Fibroblast of the aortic adventitia (primary cell): ENCODE data around the gene WDR27. TPM values are rescaled to one million over a fixed set of nuclear protein-coding genes. Genes with fewer than 3 reads are reported as not detected.
"Not testable (repeated sequence)": the region's sequence is repeated elsewhere in the genome, so short reads cannot be mapped to it uniquely, and the experiment has no call there.

ENCODE experiments used
- DNase-seq: peaks from one replicate; pipeline ENCODE4 v3.0.0-alpha.2; 2010; ENCODE audit warnings: low read depth
- H3K4me3 ChIP-seq: 2 replicates; pipeline ENCODE4 v1.5.1; 2011; ENCODE audit warnings: low read depth, mild to moderate bottlenecking, control low read depth, low read length, moderate library complexity
- total RNA-seq: library from RNA; depleted of rRNA; stranded (reverse); fragments of >200 nt; gene quantifications from 2 replicates; pipeline ENCODE4 v1.2.3, GENCODE V29; 2012; ENCODE audit warnings: low replicate concordance
- TF ChIP-seq, protein P1 (sequence below): IDR thresholded peaks from 2 replicates; pipeline ENCODE4 v1.5.1; 2011; ENCODE audit warnings: mild to moderate bottlenecking, low read length, control low read depth, inconsistent platforms; ENCODE audit not compliant: insufficient read depth

The WDR27 gene
- total RNA-seq, 1 donor, result 19.9 TPM

DNA sequence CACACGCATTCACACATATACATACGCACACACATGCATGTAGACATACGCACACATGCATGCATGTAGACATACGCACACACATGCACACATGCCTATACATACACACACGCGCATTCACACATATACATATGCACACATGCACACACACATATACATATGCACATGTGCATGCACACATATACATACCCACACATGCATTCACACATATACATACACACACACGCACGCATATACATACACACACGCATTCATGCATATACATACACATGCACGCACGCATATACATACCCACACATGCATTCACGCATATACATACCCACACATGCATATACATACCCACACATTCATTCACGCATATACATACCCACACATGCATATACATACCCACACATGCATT, 80.5 kb downstream of the WDR27 start:
- no peak for DNase-seq
- no peak overlapping the region for H3K4me3 ChIP-seq
- TF ChIP-seq, protein P1, sequence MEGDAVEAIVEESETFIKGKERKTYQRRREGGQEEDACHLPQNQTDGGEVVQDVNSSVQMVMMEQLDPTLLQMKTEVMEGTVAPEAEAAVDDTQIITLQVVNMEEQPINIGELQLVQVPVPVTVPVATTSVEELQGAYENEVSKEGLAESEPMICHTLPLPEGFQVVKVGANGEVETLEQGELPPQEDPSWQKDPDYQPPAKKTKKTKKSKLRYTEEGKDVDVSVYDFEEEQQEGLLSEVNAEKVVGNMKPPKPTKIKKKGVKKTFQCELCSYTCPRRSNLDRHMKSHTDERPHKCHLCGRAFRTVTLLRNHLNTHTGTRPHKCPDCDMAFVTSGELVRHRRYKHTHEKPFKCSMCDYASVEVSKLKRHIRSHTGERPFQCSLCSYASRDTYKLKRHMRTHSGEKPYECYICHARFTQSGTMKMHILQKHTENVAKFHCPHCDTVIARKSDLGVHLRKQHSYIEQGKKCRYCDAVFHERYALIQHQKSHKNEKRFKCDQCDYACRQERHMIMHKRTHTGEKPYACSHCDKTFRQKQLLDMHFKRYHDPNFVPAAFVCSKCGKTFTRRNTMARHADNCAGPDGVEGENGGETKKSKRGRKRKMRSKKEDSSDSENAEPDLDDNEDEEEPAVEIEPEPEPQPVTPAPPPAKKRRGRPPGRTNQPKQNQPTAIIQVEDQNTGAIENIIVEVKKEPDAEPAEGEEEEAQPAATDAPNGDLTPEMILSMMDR, result no peak

DNA sequence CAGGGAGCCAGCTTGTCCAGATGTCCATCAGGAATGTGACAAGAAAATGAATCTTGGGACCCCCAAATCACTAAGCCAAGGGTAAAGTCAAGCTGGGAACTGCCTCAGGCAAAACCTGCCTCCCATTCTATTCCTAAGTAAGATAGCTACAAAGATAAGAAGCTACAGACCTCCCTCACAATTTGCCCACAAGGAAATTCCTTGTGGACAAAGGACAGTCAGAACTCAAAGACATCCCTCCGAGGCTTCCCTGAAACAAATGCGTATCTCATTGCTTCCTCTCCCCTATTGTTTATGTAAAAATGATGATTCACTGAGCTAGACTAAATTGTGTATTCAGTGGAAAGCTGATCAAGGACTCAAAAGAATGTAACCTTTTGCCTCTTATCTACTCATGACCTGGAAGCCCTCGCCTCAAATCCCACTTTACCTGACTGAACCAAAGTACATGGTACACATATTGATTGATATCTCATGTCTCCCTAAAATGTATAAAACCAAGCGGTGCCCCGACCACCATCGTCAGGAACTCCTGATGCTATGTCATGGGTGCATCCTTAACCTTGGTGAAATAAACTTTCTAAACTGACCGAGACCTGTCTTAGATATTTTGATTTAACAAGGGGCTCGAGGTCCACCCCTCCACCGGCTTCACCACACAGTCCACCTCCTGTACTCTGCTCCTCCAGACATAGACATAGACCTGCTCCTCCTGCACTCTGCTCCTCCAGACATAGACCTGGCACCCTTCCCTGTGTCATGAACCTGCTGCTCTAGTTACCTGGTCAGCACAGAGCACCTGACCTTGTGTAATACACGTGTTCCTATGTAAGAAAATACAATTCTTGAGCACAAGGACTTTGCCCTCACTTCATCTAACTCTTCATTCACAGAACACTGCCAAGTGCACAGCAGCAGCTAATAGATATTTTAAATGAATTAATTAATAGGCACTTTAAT, 81.4 kb downstream of the WDR27 start:
- peak; percentile 21 for DNase-seq
- no peak overlapping the region for H3K4me3 ChIP-seq
- TF ChIP-seq, protein P1, result no peak

DNA sequence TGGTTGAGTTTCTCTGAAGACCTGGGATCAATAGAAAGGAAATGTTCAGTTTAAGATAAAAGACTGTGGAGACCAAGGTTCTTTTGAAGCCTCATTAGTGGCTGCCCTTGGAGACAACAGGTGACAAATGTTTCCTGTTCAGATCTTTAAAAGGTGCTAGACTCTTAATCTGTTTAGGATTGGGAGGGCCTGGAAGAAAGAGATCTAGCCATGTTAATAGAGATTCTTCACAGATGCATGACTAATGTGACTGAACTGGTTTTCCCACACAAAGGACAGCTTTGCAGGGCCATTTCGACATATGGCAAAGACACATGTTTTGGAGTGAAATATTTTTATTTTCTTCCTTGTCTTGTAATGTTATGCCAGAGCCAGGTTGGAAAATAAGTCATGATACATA, 82.2 kb downstream of the WDR27 start:
- DNase-seq, result peak; percentile 11
- TF ChIP-seq, protein P1, result no peak
- no peak overlapping the region for H3K4me3 ChIP-seq

DNA sequence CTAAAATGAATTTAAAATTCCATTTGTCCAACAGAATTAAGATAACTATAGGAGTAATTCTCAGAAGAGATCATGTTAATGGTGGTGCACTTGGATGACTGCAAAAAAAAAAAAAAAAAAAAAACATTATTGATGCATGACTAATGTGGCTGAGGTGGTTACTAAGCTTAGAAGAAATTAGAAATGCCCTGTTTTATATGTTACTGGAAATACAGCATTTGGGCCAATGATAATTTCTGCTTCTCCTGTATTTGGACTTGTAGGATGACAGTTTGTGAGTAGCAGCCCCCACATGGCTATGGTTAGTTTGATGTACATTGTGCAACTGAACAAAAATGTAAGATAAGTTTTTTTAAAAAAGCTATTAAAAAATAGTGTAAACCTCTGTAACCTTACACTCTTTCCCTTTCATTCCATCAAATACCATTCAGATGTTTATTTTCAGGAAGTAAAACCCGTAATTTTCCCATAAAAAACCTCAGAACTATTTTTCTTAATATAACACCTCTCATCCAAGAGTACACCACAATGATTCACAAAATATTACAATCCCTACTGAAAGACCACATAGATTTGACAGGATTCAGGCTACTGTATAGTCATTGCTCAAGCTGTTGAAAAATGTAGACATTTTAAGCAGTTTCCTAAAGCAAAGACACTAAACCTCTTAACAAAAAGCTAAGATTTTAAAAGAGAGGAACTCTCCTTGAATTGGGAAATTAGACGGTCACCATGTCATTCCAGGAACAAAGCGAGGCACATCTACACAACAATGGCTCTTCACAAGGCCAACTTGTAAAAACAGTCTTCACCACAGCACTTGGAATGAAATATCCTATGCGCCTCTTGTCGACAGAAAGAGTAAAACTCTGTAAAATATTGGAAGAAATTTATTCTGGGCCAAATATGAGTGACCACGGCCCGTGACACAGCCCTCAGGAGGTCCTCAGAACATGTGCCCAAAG, 83.0 kb downstream of the WDR27 start:
- H3K4me3 ChIP-seq, result no peak overlapping the region
- TF ChIP-seq, protein P1, result no peak
- peak; percentile 88 for DNase-seq

DNA sequence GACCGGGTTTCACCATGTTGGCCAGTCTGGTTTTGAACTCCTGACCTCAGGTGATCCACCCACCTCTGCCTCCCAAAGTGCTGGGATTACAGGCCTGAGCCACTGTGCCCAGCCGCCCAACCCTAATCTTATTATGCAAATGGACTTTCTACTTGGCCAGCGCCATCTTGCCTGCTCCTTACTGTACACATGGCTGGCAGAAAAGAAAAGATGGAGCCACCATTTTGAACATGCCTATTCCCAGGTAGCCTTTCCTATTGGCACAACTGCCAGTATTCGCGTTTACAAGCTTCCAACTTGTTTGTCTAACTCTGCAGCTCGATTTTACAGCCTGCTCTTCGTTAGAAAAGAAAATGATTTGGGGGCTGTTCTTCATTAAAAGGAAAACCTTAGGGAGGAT, 84.3 kb downstream of the WDR27 start:
- TF ChIP-seq, protein P1, result no peak
- H3K4me3 ChIP-seq, result no peak overlapping the region
- no peak for DNase-seq

DNA sequence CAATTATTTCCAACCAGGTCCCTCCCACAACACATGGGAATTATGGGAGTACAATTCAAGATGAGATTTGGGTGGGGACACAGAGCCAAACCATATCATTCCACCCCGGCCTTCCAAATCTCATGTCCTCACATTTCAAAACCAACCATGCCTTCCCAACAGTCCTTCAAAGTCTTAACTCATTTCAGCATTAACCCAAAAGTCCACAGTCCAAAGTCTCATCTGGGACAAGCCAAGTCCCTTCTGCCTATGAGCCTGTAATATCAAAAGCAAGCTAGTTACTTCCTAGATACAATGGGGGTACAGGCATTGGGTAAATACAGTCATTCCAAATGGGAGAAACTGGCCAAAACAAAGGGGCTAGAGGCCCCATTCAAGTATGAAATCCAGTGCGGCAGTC, 93.2 kb downstream of the WDR27 start:
- not testable (repeated sequence) for H3K4me3 ChIP-seq, DNase-seq

DNA sequence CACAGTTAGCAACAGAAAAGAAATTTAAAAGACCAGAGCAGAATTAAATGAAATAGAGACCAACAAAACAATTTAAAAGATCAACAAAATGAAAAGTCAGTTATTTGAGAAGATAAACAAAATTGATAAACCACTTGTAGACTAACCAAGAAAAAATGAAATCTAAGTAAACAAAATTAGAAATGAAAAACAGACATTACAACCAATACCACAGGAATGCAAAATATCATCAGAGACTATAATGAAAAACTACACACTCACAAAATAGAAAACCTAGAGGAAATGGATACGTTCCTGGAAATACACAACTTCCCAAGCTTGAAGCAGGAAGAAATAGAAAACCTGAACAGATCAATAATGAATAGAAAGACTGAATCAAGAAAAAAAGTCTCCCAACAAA, 97.8 kb downstream of the WDR27 start:
- TF ChIP-seq, protein P1, result no peak

DNA sequence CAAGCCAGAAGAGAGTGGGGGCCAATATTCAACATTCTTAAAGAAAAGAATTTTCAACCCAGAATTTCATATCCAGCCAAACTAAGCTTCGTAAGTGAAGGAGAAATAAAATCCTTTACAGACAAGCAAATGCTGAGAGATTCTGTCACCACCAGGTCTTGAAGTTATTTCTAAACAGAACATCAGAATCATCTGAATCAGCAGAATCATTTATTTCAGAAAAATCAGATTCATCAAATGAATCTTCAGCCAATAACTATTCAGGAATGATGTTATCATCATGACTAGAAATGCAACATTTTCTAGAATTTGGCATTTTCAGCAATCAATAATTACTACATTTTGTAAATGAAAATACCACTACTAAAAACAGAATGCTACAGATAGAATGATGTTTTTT, 100.7 kb downstream of the WDR27 start:
- DNase-seq, H3K4me3 ChIP-seq: not testable (repeated sequence)

More for the DNA sequence above, 97.8 kb downstream of the WDR27 start:
- no peak overlapping the region for H3K4me3 ChIP-seq
- DNase-seq, result no peak
